ENCODE data around the gene ARFGEF2. TPM values are rescaled to one million over a fixed set of nuclear protein-coding genes. Genes with fewer than 3 reads are reported as not detected.
A peak's percentile ranks its signal among the peaks of the same experiment; 100 is the strongest.

ARFGEF2 gene
- total RNA-seq, 3 donors from 2014 or later, result 46.2 to 73.8 (median 68.0) TPM

DNA sequence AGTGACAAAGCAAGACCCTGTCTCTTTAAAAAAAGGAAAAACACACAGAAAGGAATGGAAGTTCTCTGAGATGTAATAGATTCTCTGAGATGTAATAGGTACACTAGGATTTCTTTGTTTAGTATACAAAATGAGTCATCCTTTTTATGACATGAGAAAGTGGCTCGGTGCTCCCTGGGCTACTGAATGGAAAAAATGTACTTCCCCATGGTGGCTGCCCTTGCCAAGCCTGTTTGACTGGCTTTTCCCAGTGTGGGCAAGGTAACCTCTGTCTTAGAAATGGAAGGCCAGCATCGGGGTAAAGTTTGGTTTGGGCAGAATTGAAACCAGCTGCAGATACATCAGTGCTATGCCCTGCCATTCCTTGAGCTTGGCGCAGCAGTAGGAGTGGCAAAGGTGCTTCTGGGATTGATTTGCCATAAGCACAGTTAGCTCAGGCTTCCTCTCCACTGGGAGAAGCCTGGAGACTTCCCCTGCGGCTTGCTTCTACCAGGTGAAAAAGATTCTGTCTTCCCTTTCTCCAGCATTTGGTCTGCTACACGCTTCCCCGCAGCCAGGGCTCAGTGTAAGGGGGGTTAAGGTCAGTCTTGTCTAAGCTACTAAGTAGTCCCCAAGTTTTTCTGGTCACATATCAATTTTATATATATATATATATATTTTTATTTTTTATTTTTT lies 24.5 kb downstream of the ARFGEF2 start:
- Histone ChIP-seq H3K4me1 (ENCODE audit: low read depth) (peaks cover 25% of the 10 kb centered on the region), H3K9me3 (no peaks in the 10 kb centered on the region), H3K4me3 (no peak overlapping the region), H3K36me3 (ENCODE audit: low read depth) (no peaks in the 10 kb centered on the region)
- peak; percentile 95 for ATAC-seq
- DNase-seq, result peak; percentile 75 to 91 (median 82)
- intact Hi-C loops (cut with DNase I, micrococcal nuclease), result no loop called here
- TF ChIP-seq, protein P1, sequence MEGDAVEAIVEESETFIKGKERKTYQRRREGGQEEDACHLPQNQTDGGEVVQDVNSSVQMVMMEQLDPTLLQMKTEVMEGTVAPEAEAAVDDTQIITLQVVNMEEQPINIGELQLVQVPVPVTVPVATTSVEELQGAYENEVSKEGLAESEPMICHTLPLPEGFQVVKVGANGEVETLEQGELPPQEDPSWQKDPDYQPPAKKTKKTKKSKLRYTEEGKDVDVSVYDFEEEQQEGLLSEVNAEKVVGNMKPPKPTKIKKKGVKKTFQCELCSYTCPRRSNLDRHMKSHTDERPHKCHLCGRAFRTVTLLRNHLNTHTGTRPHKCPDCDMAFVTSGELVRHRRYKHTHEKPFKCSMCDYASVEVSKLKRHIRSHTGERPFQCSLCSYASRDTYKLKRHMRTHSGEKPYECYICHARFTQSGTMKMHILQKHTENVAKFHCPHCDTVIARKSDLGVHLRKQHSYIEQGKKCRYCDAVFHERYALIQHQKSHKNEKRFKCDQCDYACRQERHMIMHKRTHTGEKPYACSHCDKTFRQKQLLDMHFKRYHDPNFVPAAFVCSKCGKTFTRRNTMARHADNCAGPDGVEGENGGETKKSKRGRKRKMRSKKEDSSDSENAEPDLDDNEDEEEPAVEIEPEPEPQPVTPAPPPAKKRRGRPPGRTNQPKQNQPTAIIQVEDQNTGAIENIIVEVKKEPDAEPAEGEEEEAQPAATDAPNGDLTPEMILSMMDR (IDR thresholded peaks at IDR 0.05), result no peak

DNA sequence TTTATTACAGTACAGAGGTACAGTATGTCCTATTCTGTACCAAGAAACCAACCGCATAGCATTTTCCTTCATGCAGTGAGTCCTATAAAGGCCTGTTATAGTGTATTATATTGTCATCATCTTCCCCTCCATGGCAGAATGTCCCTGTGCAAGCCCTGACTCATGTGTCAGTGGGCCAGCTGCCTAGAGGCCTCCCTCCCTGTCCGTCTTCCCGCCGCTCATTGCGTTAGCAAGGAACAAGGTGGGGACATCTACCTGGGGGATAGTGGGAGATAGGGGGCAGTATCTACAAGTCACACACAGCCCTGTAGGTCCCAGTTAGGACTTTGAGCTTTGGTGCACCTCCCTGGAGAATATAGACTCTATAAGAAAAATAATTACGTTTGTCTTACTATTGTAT lies 27.1 kb downstream of the ARFGEF2 start:
- Histone ChIP-seq H3K36me3 (ENCODE audit: low read depth) (peaks cover under 1% of the 10 kb centered on the region), H3K4me1 (ENCODE audit: low read depth) (peaks cover 25% of the 10 kb centered on the region), H3K9me3 (no peaks in the 10 kb centered on the region), H3K4me3 (no peak overlapping the region)
- DNase-seq, result no peak
- intact Hi-C loops (cut with DNase I, micrococcal nuclease), result no loop called here
- TF ChIP-seq, protein P1 (IDR thresholded peaks at IDR 0.05), result no peak
- peak; percentile 10 for ATAC-seq

DNA sequence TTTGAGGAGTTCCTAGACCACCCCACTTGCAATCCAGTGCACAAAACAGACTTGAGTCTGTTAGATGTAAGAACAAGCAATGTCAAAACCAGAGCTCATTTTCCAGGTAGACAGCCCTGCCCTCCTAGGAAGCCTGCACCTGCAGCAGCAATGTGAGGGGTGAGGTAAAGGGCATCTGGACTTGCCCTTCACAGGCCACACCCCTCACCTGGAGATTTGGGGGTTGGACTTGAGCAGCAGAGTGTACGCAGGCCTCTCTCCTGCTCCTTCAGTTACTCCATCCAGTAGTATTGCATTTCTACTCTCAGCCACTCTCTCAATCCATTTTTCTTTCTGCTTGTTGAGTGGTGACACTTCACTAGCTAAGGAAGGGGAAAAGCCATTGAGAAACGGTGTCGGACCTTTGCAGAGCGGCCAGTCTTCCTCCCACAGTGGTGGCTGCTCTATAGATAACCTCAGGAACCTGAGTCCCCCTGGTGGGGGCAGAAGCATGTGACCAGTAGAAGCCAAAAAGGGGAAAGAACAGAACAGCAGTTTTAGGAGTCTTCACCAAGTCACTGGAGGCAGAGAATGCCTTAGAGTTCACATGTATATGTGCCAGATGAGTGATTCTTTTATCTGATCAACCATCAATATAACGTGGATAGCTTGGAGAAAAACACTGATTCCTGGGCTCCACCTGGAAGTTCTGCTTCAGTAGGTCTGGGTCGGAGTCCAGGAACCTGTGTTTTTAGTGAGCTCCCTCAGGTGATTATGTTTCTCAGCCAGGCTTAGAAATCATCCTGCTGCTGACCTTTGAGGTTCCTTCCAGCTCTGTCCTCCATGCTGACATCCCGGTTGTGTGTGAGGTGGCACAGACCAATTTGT lies 28.0 kb downstream of the ARFGEF2 start:
- H3K9me3 ChIP-seq, result no peaks in the 10 kb centered on the region
- TF ChIP-seq, protein P1 (IDR thresholded peaks at IDR 0.05), result no peak
- intact Hi-C loops (cut with DNase I, micrococcal nuclease), result no loop called here
- H3K4me1 ChIP-seq (ENCODE audit: low read depth), result peaks cover 25% of the 10 kb centered on the region
- ATAC-seq (peak; percentile 47), DNase-seq (peak in 1 of 3 donors; percentile 44)
- no peak overlapping the region for H3K4me3 ChIP-seq
- peaks cover 5% of the 10 kb centered on the region for H3K36me3 ChIP-seq (ENCODE audit: low read depth)

DNA sequence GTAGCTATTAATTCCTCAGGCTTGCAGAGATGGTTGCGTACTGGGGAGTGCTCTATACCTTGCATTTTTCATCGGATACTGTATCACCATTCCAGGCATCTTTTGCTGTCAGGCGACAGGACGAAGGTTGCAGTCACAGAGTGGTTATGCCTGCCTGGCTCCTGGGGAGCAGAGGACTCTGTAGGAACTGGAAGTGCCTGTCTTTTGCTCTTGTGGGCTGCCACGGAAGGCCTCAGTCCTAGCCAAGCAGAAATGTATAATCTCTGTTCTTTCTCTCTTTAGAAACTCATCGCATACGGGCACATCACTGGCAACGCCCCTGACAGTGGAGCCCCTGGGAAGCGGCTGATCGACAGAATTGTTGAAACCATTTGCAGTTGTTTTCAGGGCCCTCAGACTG lies 29.5 kb downstream of the ARFGEF2 start:
- TF ChIP-seq, protein P1 (IDR thresholded peaks at IDR 0.05), result no peak
- Histone ChIP-seq H3K4me1 (ENCODE audit: low read depth) (peaks cover 20% of the 10 kb centered on the region), H3K9me3 (no peaks in the 10 kb centered on the region), H3K36me3 (ENCODE audit: low read depth) (peaks cover 5% of the 10 kb centered on the region), H3K4me3 (no peak overlapping the region)
- DNase-seq (no peak), ATAC-seq (no peak)
- intact Hi-C loops (cut with DNase I, micrococcal nuclease), result no loop called here

DNA sequence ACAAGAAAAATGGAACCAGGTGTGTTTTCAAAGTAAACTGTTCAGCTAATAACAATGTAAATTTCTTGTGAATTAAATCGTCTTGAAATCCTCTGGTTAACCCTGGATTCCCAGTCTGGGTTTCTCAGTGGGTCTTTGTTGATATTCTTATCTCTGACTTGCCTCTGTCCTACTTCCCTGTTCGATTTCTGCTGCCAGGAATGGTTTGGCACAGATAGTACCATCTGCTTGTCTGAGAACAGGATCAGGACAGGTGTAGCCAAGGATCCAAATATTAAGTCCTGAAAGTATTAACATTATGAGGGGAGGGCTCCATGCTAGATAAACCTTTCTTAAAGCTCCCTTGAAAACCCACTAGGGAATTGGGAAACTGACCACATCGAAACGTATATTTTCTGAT lies 30.1 kb downstream of the ARFGEF2 start:
- no peak for DNase-seq
- intact Hi-C loops (cut with DNase I, micrococcal nuclease), result no loop called here
- ATAC-seq, result no peak

More for the DNA sequence above, 30.1 kb downstream of the ARFGEF2 start:
- peaks cover 5% of the 10 kb centered on the region for H3K36me3 ChIP-seq (ENCODE audit: low read depth)
- H3K4me1 ChIP-seq (ENCODE audit: low read depth), result peaks cover 14% of the 10 kb centered on the region
- TF ChIP-seq, protein P1 (IDR thresholded peaks at IDR 0.05), result no peak
- H3K4me3 ChIP-seq, result no peak overlapping the region
- H3K9me3 ChIP-seq, result no peaks in the 10 kb centered on the region
